NCI-H82 treated with DMSO at 0.1 percent for 48 hours (cell line): ENCODE measurements around the gene ANKS3.

ENCODE experiments used
- DNase-seq: peaks from one replicate; lab custom pipeline; 2025; ENCODE audit not compliant: unreplicated experiment; lab: John Stamatoyannopoulos, UW

Gene ANKS3, protein sequence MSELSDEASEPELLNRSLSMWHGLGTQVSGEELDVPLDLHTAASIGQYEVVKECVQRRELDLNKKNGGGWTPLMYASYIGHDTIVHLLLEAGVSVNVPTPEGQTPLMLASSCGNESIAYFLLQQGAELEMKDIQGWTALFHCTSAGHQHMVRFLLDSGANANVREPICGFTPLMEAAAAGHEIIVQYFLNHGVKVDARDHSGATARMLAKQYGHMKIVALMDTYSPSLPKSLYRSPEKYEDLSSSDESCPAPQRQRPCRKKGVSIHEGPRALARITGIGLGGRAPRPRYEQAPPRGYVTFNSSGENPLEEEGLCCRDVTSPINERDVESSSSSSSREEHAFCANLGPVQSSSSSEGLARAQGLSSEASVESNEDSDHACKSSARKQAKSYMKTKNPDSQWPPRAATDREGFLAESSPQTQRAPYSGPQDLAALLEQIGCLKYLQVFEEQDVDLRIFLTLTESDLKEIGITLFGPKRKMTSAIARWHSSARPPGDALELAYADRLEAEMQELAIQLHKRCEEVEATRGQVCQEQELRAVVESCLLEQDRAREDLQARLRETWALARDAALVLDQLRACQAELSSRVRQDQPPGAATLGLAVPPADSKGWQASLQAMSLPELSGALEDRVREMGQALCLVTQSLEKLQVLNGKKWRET

DNA sequence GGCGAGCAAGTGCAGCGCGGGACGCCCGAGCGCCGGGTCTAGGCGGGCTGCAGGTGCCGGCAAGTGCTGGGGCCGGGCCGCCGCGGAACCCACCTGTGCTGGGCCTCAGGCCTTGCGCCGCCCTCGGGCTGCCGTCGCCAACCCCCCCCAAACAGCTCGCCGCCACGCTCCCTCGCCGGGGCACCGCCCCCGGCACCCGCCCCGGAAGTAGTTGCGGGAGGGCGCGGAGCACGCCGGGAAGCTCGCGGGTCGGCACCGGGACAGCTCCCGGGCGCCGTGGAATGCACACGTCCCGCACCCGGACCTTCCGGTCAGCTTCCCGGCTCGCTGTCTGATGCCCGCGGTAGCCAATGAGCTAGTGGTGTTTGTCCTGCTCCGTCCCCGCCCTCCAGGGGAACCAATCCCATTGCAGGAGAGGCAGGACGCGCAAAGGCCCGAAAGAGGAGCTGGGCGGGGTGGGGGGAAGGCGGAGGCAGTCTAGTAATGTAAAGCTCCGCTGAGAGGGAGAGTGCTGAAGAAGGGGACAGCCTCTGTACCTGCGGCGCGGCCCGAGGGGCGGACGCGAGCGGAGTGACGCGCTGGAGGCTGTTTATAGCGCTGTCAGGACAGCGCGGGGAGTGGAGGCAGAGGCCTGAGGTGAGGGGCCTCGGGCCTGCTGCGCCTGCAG is at the start of gene ANKS3, which contains the start of gene DNAAF8:
Gene ANKS3 (minus strand): TSS at position 209 of the 667 bp plus-strand sequence. CDS start 4,122 bp downstream, outside the sequence.
Gene DNAAF8 (plus strand): TSS at position 475 of the 667 bp plus-strand sequence. CDS start 1,978 bp downstream, outside the sequence.
- peak; percentile 88 for DNase-seq

DNA sequence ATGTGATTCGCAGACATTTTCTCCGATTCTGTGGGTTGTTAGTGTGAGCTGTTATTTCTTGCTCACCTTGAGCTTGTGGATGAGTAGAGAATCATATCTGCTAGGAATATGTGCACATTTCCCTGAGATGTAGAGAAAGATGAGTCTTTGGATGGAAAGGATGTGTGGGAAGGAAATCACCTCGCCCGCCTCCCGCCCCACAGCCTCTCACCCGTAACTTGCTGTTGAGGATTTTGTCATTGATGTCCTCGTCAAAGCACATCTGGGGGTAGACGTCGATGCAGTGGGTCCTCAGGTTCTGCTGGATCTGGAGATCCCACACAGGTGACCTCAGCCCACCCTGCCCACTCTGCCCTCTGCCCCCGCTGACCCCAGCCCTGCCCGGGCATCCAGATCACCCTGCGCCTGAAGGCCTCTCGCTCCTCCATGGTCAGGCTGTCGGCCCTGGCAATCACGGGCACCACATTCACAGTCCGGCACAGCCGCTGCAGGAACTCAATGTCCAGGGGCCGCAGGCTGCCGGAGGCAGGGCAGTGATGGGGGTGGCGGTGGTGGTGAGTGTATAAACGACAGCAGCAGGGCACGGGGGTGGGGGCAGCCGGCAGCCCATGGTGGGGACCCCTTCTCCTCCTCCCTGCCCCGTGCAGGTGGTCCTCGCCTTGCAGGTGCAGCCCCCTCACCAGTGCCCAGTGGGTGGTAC is 49.3 kb upstream of the ANKS3 start:
- DNase-seq, result no peak

DNA sequence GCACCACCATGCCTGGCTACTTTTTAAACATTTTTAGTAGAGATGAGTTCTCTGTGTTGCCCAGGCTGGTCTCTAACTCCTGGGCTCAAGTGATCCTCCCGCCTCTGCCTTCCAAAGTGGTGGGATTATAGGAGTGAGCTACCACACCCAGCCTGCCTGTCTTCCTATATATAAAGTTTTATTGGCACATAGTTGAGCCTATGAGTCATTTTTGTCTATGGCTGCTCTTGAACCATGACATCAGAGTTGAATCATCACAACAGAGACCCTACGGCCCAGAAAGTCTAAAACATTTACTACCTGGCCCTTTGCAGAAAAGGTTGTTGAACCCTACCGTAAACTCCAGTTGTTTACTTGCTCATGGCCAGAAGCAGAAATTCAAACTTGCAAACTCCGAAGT is 46.2 kb upstream of the ANKS3 start:
- no peak for DNase-seq

DNA sequence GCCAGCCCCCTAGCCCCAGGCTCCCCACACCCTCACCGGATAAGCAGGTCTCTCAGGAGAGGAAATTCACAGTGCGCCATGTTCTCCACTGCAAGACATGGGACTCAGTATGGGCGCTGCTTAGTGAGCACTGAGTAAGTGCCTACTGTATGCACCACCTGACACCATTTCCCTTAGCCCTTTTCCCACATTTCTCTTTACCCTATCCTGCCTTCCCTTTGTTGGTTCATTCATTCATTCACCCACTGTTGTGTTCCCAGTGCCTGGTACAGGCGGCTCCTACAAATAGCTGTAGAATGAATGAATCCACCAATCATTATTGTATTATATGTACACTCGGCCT is 44.0 kb upstream of the ANKS3 start:
- DNase-seq, result no peak

DNA sequence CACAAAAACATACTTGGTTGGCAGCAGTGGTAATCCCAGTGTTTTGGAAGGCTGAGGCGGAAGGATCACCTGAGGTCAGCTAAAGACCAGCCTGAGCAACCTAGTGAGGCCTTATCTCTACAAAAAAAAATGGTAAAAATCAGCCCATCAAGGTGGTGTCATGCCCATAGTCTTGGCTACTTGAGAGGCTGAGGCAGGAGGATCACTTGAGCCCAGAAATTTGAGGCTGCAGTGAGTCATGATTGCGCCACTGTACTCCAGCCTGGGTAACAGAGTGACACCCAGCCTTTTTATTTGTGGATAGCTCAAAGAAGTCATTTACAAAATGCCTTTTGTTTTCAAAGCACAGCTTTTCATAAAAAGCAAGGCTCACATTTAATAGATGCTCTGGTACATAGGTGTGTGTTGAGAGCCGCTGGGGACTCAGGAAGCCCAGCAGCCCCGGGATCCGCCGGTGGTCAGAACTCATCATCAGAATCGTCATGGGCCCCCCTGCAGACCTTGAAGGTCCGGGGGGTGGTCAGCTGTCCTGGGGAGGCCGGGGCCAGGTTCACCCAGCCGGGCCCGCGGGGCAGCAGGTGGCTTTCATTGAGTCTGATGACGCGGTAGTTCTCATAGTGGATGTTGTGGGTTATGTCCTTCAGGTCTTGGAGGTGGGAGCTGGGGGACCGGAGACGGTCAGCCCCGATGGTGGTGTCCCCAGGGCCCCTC is 43.4 kb upstream of the ANKS3 start:
- no peak for DNase-seq

DNA sequence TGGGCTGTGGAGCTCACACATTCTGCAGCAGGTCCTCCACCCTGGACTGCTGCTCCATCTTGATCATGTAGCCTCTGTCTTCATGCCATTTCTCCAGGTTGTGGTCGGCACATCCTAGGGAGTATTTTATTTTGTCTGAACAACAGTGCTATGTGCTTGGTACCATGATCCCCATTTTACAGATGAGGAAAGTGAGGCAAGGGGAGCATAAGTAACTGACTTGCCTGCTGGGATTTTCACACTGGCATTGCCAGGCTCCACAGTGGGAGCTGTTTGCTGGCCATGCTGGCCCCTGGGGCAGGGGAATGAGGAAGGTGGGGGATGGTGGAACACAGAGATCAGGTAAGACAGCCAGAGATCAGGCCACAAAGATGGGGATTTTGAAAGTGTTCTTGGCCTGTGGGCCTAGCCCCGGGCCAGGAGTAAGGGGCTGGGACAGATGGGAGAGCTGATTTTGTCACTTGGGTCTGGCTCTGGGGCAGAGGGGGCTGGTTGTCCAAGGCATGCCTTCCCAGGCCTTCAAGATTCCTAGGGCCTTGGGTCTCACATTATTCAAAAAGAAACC is 42.2 kb upstream of the ANKS3 start:
- DNase-seq, result no peak

DNA sequence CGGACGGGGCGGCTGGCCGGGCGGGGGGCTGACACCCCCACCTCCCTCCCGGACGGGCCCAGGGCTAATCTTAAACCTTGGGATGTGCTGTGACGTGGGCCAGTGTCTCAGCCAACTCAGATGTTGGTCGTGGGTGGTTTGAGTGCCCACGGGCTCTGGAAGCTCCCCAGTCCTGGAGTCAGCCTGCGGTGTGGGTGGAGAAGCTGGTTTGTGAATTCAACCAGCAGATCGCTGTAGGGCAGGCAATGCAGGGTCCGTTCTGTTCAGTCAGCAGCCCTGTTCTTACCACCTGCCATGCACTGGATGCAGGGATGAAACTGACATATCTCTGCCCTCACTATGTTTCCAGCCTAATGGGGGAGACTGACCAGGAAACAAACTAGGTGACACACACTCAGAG is 40.9 kb upstream of the ANKS3 start:
- DNase-seq, result no peak

DNA sequence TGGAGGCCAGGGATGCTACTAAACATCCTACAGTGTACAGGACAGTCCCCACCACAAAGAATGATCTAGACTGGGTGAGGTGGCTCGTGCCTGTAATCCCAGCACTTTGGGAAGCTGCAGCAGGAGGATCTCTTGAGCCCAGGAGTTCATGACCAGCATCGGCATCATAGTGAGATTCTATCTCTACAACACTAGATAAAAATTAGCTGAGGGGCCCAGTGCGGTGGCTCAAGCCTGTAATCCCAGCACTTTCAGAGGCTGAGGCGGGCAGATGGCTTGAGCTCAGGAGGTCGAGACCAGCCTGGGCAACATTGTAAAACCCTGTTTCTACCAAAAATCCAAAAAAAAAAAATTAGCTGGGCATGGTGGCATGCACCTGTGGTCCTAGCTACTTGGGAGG is 38.3 kb upstream of the ANKS3 start:
- no peak for DNase-seq

DNA sequence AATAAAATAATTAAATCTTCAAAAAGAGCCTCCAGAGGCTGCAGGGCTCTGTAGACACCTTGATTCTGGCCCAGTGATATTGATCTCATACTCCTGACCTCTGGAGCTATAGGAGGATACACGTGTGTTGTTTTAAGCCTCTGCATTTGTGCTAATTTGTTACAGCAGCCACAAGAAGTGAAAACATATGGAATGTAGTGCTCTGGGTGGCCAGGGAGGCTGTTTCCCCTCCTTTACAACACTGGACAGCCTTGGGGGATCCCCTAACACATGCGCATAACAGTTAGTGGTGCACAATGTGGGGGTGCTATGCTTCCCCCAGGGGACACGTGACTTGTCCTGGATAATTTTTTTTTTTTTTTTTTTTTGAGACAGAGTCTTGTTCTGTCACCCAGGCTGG is 37.6 kb upstream of the ANKS3 start:
- no peak for DNase-seq

DNA sequence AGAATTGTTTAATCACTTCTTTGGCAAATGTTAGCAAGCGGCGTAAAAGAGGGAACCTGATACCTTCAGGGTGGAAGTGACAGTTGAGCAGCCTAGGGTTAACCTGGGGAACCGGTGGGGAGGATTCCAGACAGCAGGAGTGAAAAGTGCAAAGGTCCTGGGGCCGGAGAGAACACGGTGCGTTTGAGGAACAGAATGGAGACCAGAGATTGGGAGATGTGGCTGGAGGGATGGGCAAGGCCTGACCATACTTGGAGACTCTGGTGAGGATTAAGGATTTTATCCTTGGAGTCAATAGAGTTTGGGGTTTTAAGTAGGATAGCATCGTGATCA is 35.2 kb upstream of the ANKS3 start:
- peak; percentile 95 for DNase-seq

DNA sequence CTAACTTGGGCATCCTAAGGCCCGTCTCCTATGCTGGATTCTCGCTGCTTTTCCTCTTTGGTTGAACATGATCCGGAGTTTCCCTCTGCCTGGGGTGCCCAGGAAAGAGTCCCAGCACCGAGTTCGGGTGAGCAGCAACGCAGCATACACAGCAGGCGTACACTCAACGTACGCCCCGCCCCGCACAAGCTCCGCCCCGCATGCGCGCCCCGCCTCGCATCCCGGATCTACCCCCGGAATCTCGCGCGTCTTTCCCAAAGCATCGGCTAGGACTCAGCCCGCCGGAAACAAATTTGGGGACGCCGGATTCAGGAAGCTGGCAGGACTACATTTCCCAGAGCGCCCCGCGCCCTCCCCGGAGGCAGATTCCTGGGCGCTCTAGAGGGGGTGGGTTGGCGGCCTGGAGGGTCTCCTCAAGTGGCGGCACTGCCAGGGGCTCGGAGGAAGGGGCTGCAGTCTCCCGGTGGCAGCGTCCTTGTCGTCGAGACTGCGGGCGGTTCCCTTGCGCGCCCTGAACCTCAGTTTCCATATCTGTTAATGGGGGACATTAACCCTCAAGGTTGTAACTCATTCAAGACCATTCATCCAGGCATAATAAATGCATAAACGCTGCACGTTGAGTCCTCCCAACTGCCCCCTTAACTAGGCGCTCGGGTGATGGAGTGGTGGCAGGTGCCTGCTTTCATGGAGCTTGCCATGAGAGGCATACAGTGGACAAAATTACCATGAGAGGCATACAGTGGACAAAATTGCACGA is 34.7 kb upstream of the ANKS3 start:
- DNase-seq, result peak; percentile 96

DNA sequence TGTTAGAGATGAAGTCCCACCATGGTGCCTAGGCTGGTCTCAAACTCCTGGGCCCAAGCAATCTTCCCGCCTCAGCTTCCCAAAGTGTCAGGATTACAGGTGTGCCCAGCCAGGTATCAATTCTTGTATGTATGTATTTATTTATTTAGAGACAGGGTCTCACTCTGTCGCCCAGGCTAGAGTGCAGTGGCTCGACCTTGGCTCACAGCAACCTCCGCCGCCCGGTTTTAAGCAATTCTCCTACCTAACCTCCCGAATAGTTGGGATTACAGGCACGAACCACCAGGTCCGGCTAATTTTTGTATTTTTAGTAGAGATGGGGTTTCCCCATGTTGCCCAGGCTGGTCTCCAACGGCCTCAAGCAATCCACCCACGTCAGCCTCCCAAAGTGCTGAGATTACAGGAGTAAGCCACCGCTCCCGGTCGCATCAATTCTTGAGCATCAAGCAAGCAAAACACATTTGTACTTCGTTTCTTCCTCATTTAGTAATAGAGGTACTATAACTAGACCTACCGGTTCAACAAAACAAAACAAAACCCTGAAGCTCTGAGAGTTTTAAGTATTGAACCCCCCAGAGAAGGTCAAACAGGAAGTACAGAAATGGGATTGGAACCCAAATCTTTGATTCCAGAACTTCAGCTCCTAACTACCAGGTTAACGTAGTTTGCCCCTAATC is 33.9 kb upstream of the ANKS3 start:
- DNase-seq, result no peak

DNA sequence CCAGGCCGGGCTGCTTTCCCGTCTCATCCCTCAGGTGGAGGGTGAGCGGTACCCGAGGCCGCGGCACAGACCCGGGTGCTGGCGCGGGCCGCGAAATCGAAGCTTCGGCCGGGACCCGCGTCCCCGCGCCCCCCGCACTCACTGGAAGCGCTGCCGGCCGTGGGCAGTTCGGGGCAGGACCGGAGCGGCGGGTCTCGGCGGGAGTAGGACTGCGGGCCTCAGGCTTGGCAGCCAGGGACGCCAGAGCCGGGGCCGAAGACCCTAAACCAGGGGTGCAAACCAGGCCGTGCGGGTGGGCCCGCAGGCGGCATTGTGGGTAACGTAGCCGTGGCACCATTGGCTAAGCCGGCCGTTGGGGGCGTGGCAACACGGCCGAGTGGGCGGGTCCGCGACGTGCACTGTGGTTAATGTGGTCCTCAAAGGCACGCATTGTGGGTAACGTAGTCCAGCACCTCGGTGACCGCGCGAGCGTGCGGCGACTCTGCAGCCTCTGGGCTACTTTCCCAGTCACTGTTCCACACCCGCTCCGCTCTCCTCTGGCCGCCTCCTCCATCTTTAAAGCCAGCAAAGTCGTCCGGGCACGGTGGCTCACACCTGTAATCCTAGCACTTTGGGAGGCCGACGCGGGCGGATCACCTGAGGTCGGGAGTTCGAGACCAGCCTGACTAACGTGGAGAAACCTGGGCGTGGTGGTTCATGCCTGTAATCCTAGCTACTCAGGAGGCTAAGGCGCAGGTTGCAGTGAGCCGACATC is 33.0 kb upstream of the ANKS3 start, which contains the start of gene ZNF500:
Gene ZNF500 (minus strand): TSS at position 288 of the 754 bp plus-strand sequence. CDS start 1,184 bp downstream, outside the sequence.
- DNase-seq, result peak; percentile 88

DNA sequence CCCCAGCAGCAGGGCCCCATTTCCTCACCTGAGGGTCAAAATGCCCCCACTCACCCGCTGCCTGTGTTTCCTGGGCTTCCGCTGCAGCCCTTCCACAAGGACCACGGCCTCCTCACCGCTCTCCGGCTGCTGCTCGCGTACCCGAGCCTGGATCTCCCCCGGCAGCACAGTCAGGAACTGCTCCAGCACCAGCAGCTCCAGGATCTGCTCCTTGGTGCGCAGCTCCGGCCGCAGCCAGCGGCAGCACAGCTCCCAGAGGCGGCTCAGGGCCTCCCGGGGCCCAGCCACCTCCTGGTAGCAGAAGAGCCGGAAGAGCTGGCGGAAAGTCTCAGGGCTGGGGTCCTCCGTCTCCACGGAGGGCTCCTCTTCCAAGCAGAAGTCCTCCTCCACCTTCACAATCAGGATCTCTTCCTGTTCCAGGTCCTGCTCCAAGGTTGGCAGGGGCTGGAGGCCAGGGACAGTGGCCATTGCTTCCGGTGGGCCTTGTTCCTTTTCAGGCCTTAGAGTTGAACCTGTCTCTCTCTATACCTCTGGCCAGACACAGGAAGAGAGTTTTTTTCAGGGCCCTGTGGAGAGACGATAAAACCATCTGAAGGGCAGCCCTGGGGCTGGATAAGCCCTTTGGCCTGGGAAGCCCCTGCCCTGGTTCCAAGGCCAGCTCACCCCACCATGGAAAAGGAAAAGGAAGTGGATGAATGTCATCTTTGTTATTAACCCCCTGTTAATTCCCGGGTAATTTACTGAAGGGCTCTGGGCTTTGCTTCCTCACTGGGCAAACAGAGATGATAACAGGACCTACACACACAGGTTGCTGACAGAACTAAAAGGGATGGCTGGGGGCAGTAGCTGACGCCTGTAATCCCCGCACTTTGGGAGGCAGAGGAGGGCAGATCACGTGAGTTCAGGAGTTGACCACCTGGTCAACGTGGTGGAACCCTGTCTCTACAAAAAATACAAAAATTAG is 31.7 kb upstream of the ANKS3 start:
- no peak for DNase-seq

DNA sequence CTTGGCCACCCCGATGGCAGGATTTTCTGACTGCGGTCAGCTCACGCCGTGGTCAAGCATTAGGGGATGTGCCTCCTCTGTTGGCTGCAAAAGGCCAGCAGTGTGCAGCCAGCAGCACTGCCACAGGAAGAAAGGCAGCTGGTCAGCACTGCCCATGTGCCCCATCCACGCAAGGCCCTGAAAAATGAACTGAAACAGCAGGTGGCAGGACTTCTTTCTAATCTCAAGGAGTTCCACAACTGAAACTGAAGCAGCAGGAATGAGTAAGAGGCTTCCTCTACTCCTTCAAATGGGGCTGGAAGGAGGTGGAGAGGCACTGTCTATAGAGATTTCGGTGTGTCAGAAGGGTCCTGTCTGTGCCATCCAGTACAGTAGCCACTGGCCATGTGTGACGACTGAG is 29.7 kb upstream of the ANKS3 start:
- no peak for DNase-seq

DNA sequence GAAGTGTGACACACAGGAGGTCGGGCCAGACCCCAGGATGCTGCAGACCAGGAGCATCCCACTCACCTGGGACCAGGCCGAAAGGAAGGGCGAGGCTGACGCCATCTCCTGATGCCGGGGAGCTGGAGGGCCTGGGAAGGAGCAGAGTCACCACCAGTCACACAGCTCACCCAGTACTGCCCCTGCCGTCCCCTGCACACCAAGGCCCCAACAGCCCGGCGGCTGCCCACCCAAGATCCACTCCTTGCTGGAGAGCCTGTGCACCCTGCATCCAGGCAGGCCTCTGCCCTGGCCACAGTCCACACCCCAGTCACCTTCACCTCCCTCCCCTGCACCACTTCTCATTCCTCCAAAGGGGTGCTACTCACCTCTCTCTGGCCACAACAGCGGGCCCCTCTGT is 28.1 kb upstream of the ANKS3 start:
- no peak for DNase-seq

DNA sequence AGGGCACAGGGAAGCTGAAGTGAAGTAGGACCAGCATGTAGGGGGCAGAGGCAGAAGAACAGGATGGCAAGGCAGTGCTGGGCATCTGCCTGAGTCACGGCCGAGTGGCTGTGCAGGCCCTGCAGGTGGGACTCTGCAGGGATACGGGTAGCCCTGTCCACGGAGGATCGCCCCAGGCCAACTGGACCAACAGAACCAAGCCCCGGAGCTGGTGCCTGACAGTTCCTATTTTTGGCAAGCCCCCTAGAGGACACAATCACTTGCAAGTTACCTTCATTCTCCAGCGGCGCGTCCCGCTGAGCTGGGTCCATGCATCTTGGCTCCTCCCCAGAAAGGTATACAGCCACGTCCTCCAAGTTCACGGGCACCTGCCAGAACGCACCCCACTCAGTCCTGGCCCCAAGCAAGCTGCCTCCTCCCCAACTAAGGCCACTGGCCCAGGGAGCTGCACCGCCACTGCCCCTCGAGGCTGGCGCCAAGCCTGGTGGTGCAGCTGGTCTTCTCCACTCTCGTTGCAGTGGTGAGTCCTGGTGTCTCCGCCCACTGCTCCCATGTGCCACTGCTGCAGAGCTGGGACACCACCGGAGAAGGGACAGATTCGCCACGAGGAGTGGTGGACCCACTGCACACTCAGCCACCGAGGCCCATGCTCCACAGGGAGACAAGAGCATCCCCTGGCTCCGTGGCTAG is 26.3 kb upstream of the ANKS3 start:
- DNase-seq, result no peak
